A549 (cell line): Measurements from ENCODE around the gene PRKCE.

Source experiments
- CHD2 ChIP-seq: fragments of 150-350 bp; IDR thresholded peaks from 2 replicates; pipeline ENCODE4 v1.6.1; 2014; ENCODE audit warnings: low read length; ENCODE audit not compliant: partially characterized antibody
- CTCF ChIP-seq: fragments of >200 bp; sonication (Bioruptor Twin); formaldehyde crosslinking; IDR thresholded peaks from 3 replicates; pipeline ENCODE4 v1.5.1; 2016
- NR3C1 ChIP-seq: fragments of >200 bp; sonication (Bioruptor Twin); formaldehyde crosslinking; IDR thresholded peaks from 3 replicates; pipeline ENCODE4 v1.6.1; 2017
- RFX5 ChIP-seq: fragments of 450-650 bp; IDR thresholded peaks from 2 replicates; pipeline ENCODE4 v1.7.1; 2014; ENCODE audit warnings: antibody characterized with exemption, mild to moderate bottlenecking, moderate library complexity
- USF2 ChIP-seq: fragments of 450-650 bp; IDR thresholded peaks from 2 replicates; pipeline ENCODE4 v1.6.1; 2014; ENCODE audit warnings: antibody characterized with exemption

GRCh38 chr2:46023165-46023854, 371.8 kb downstream of the PRKCE start:
- TF ChIP-seq NR3C1 = no peak
- no peak for TF ChIP-seq RFX5
- TF ChIP-seq CTCF = no peak
- TF ChIP-seq CHD2 = no peak
- TF ChIP-seq USF2 = no peak
